VCaP (cell line): Measurements from ENCODE around the gene SPOPL.

Source experiments
- H3K27ac ChIP-seq: fragments of 450-650 bp; 2 replicates; pipeline ENCODE4 v1.5.1; 2017
- TF ChIP-seq, protein P1 (sequence below): fragments of 450-650 bp; conservative IDR thresholded peaks from 2 replicates; pipeline ENCODE4 v1.5.1; 2017; ENCODE audit warnings: mild to moderate bottlenecking, moderate library complexity

SPOPL gene

DNA sequence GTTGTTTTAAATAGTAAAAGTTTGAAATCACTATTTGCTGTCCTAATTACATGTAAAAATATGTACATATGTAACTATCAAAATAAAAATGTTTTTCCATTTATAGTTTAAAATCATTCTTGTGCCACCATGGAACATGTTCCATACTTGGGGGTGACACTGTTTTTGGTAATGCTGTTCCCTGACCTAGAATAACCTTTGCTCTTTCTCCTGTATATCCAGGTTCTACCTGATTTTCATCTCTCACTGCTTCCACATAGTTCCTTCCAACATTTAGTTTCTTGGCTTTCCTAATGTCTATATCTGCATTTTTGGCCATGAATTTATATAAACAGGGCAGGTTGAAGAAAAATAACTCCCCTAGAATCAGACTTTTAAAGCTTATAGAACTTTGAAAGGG is 2.5 kb downstream of the SPOPL start:
- TF ChIP-seq, protein P1, sequence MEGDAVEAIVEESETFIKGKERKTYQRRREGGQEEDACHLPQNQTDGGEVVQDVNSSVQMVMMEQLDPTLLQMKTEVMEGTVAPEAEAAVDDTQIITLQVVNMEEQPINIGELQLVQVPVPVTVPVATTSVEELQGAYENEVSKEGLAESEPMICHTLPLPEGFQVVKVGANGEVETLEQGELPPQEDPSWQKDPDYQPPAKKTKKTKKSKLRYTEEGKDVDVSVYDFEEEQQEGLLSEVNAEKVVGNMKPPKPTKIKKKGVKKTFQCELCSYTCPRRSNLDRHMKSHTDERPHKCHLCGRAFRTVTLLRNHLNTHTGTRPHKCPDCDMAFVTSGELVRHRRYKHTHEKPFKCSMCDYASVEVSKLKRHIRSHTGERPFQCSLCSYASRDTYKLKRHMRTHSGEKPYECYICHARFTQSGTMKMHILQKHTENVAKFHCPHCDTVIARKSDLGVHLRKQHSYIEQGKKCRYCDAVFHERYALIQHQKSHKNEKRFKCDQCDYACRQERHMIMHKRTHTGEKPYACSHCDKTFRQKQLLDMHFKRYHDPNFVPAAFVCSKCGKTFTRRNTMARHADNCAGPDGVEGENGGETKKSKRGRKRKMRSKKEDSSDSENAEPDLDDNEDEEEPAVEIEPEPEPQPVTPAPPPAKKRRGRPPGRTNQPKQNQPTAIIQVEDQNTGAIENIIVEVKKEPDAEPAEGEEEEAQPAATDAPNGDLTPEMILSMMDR = no peak
- H3K27ac ChIP-seq = peak overlapping the region; percentile 95

DNA sequence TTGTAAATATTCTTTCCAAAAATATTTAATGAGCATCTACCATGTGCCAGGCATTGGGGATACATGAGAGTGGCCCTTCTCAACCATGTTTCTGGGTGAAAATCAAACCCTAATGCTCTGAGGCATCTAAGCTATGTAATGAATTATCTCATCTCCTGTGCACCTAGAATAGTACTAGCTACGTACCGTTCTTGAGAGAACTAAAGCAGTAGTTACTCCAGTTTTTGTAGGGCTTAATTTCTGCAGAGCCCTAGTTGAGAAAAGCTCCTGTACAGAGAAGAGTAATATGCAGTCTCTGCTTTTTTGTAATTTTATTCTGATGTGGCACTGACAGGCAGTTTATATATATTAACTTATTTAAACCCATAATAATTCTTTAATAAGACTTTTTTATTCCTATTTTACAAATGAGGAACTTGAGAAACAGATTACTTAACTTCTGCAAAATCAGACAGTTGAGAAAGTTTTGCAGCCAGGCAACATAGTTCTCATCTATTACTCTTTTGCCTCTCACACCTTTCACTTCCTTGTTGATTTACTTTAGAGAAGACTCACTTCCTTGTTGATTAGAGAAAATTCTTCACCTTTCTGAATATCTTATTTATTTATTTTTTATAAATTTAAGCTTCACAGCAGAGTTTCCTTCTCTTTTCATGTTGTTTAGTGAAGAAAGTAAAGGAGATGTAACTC is 3.1 kb downstream of the SPOPL start:
- TF ChIP-seq, protein P1 = no peak
- H3K27ac ChIP-seq = peak overlapping the region; percentile 95

DNA sequence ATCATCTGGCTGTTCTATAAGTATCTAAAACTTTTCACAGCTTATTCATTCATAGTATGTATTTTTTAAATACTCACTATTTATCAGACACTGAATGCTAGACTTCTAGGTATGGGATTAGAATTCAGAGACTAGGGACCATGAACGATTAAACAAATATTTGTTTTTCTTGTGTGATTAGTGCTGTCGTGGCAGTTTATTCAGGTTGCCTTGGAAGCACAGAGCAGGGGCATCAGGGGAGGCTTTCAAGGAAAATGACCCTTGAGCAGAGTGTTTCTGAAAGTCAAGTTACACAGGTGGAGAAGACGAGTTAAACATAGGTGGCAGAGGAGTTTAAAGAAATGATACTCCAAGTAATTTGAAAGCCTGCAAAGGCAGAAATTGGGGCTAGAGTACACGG is 5.7 kb downstream of the SPOPL start:
- TF ChIP-seq, protein P1 = no peak
- H3K27ac ChIP-seq = no peak overlapping the region

DNA sequence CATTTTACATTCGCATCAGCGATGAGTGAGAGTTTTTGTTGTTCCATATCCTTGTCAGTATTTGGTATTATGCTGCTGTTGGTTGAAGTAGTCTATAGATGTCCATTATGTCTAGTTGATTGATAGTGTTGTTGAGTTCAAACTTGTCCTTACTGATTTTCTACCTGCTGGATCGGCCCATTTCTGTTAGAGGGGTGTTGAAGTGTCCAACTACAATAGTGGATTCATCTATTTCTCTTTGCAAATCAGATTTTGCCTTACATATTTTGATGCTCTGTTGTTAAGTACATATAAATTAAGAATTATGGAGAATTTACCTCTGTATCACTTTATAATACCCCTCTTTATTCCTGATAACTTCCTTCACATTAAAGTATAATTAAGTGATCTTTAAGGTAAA is 8.7 kb downstream of the SPOPL start:
- TF ChIP-seq, protein P1 = no peak
- H3K27ac ChIP-seq = no peak overlapping the region

DNA sequence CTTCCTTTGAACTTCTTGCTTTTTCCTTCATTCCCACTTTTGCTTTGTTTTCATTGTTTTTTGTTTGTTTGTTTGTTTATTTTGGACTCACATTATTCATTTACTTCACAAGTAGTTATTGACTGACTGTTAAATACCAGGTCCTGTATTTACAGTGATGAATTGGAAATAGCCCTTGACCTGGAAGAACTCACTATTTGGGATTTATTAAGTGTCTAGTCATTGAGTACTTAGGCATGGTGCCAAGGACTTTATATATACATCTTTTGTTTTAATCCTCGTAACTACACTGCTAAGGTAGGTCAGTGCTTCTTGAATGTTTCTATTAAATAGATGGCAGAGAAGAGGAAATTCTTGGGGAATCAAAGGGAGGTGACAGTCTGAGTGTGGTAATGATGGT is 11.1 kb downstream of the SPOPL start:
- H3K27ac ChIP-seq = no peak overlapping the region
- TF ChIP-seq, protein P1 = no peak

DNA sequence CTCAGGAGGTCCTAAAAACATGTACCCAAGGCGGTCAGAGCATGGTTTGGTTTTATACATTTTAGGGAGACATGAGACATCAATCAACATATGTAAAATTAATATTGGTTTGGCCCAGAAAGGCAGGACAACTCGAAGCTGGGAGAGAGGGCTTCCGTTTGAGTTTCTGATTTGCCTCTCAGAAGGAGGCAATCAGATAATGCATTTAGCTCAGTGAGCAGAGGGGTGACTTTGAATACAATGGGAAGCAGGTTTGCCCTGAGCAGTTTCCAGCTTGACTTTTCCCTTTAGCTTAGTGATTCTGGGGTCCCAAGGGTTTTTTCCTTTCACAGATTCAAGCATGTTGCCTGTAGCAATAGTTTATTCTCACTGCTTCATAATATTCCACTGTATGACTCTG is 12.6 kb downstream of the SPOPL start:
- no peak overlapping the region for H3K27ac ChIP-seq
- TF ChIP-seq, protein P1 = no peak

DNA sequence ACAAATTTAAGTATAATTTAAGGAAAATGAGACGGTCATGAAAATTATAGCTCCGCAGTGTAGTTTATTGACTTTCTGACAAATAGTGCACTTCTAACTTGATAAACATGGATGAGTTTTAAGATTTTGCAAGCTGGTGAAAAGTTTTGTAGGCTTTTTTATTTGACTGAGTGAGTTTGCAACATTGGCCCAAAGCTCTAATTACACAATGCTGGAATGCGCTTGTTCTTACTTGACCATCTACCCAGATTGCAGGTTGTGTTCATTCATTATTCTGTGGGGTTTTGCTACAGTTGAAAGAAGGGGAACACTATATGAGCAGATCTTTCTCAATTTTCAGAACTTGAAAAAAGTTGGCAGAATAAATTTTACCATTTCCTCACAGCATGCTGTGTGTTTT is 13.5 kb downstream of the SPOPL start:
- no peak overlapping the region for H3K27ac ChIP-seq
- TF ChIP-seq, protein P1 = no peak
